Small intestine (tissue), 7 donors: ENCODE data around the gene RHOXF2B. TPM values are rescaled to one million over a fixed set of nuclear protein-coding genes. Genes with fewer than 3 reads are reported as not detected.
"Not testable (repeated sequence)": the region's sequence is repeated elsewhere in the genome, so short reads cannot be mapped to it uniquely, and the experiment has no call there.

ENCODE experiments used
- DNase-seq, 2 donors: peaks; one replicate each; pipeline versions ENCODE4 v3.0.0 to v3.0.0-alpha.2; 2013
- FAIRE-seq: peaks from 2 replicates; lab custom pipeline; 2012; peaks lifted over from hg19 to GRCh38; lab: Jason Lieb, UNC
- H3K27ac ChIP-seq, 3 donors: one replicate each; pipeline ENCODE4 v1.5.1; 2013; ENCODE audit warnings: low read length in 2 of 3, mild to moderate bottlenecking in 2 of 3, control low read depth in 1 of 3, inconsistent platforms in 1 of 3, low read depth in 1 of 3, moderate library complexity in 1 of 3
- H3K27me3 ChIP-seq, 3 donors: one replicate each; pipeline ENCODE4 v1.6.1; 2013; ENCODE audit warnings: low read length in 3 of 3, inconsistent platforms in 1 of 3; ENCODE audit not compliant: control insufficient read depth in 3 of 3, insufficient read depth in 3 of 3
- H3K36me3 ChIP-seq, 3 donors: one replicate each; pipeline ENCODE4 v1.6.1; 2013; ENCODE audit warnings: low read length in 3 of 3, inconsistent platforms in 1 of 3, low read depth in 1 of 3, mild to moderate bottlenecking in 1 of 3, moderate library complexity in 1 of 3; ENCODE audit not compliant: control insufficient read depth in 3 of 3, insufficient read depth in 2 of 3
- H3K4me1 ChIP-seq, 3 donors: one replicate each; pipeline ENCODE4 v1.6.1; 2013; ENCODE audit warnings: low read length in 2 of 3, inconsistent platforms in 1 of 3, low read depth in 1 of 3, mild to moderate bottlenecking in 1 of 3, moderate library complexity in 1 of 3; ENCODE audit not compliant: control insufficient read depth in 3 of 3, insufficient read depth in 2 of 3
- H3K4me3 ChIP-seq, 3 donors: one replicate each; pipeline ENCODE4 v1.5.1; 2013; ENCODE audit warnings: low read length in 3 of 3, control low read depth in 1 of 3, inconsistent platforms in 1 of 3, low read depth in 1 of 3, mild to moderate bottlenecking in 1 of 3, moderate library complexity in 1 of 3
- H3K9me3 ChIP-seq, 2 donors: one replicate each; pipeline ENCODE4 v1.6.1; 2013; ENCODE audit warnings: low read depth in 1 of 2, low read length in 1 of 2; ENCODE audit not compliant: control insufficient read depth in 2 of 2, insufficient read depth in 1 of 2
- WGBS, 3 donors: extraction: QIAGEN DNeasy Blood & Tissue Kit; methylation state at CpG; one replicate each; pipeline ENCODE4 v1.1.7; 2013; 5-methylcytosine and 5-hydroxymethylcytosine counted together
- polyA plus RNA-seq, 4 donors: library from polyadenylated mRNA; stranded (reverse) in 3 of 4; unstranded in 1 of 4; fragments of 200-250 nt in 3 of 4; fragments of 120-200 nt in 1 of 4; gene quantifications; one replicate each; pipeline versions ENCODE4 v1.2.1 to v1.2.3, GENCODE V29; 2013
- donor health status: healthy with polysubstance abuse.
- donor health status: control.
- donor health status: control.
- donor health status: Bipolar disorder and iron deficiency.
- donor health status: healthy.

RHOXF2B gene
- polyA plus RNA-seq, 4 donors: not detected

DNA sequence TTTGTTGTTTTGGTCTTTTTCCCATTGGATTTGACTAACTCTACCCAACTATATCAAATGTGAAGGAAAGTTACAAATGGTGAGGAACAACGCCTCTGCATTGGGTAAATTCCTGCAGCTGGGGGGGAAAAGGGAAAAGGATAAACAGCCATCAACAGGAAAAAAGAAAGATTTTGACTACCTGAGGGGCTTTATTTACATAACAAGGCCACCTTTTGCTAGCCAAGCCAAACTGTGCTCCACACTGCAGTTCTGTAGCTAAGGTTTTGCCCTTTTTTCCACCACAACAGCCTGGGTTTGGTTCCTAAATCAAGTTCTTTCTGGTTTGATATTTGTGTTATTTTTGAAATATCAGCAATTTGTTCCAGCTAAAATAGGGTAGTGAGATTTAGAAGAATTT, 40.8 kb downstream of the RHOXF2B start:
- FAIRE-seq (no peak), DNase-seq (no peak)
- WGBS, 3 donors: 61 to 88% (median 79%) methylated on average over 1 of the region's 1 CpG
- no peak overlapping the region for H3K27ac ChIP-seq
- H3K4me1 ChIP-seq: no peaks in the 10 kb centered on the region
- H3K36me3 ChIP-seq: no peaks in the 10 kb centered on the region
- H3K27me3 ChIP-seq: no peaks in the 10 kb centered on the region
- no peaks in the 10 kb centered on the region for H3K9me3 ChIP-seq
- H3K4me3 ChIP-seq: no peak overlapping the region

DNA sequence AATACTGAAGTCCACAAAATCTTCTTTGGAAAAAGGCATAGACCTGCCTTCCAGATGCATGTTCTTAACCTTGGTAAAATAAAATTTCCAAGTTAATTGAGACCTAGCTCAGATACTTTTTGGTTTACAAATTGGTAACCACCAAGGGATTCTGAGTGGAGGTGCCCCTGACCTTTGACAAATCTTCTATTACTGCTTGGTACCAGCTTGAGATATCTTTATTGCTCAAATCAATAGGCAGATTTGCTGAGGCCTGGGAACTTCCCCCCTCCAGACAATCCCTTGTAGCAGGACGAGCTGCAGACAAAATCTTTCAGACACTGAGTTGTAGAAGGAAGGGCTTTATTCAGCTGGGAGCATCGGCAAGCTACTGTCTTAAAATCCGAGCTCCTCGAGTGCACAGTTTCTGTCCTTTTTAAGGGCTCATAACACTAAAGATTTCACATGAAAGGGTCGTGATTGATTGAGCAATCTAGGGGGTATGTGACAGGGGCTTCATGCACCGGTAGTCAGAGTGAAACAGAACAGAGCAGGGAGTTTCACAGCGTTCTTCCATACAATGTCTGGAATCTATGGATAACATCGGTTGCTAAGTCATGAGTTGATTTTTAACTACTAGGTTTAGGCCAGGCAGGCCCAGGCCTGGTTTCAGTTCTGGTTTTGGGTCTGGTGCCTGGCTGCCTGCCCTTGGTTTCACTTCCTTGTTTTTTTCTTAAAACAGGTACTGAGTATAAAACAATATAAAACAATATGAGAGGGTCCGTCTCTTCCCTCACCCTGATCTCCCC, 41.8 kb downstream of the RHOXF2B start:
- not testable (repeated sequence) for DNase-seq, H3K36me3 ChIP-seq, H3K27ac ChIP-seq, FAIRE-seq, H3K4me1 ChIP-seq, H3K9me3 ChIP-seq, H3K27me3 ChIP-seq, H3K4me3 ChIP-seq
- WGBS, 3 donors: 56 to 70% (median 63%) methylated on average over 9 of the region's 9 CpGs

DNA sequence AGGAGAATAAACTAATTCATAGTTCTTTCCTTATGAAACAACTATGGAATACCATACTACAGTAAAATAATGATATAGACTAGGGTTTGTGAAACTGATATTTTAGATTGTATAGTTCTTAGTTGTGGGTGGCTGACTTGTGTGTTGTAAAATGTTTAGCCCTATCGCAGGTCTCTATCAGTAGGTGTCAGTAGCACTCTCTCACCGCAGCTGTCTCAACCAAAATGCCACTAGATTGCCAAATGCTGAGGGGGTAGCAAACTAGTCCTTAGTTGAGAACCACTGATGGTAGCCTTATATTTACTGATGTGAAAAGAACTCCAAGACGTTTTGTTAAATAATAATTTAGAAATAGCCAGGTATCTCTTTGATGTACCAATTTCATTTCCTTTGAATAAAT, 48.1 kb downstream of the RHOXF2B start:
- FAIRE-seq (no peak), DNase-seq (no peak)
- H3K4me3 ChIP-seq: no peak overlapping the region
- H3K4me1 ChIP-seq: no peaks in the 10 kb centered on the region
- H3K27me3 ChIP-seq: no peaks in the 10 kb centered on the region
- 19 to 26% (median 24%) methylated on average over 3 of the region's 3 CpGs for WGBS, 3 donors
- no peaks in the 10 kb centered on the region for H3K36me3 ChIP-seq
- H3K9me3 ChIP-seq: no peaks in the 10 kb centered on the region
- no peak overlapping the region for H3K27ac ChIP-seq

DNA sequence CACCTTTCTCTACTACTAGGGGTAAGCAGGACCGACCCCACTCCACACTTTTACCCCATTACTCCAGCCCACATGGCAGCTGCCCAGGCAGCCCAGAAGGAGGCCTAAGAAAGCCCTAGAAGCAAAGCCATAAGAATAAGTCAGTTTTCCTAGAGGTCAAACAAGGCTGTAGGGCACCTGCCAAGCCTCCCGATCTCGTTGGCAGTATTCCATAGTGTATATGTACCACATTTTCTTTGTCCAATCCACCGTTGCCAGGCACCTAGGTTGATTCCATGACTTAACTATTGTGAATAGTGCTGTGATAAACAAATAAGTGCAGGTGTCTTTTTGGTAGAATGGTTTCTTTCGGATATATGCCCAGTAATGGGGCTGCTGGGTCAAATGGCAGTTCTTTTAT, 54.2 kb downstream of the RHOXF2B start:
- H3K36me3 ChIP-seq: no peaks in the 10 kb centered on the region
- DNase-seq: no peak

DNA sequence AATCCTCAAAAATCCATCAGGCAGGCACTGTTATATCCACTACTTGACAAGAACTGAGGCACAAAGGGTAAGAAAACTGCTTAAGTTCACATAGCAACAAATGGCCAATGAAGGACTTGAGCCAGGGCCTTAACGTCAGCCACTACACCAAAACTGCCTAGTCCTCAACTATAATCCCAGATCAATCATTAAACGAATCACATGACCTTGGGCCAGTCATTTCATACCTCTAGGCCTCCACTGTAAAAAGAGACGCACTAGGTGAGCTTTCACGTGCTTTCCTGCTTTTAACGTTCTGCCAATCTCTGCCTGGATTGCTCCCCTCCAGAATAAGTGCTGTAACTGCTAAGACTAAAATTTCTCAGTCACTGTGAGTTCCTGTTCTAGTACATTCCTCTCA, 54.7 kb downstream of the RHOXF2B start:
- no peaks in the 10 kb centered on the region for H3K9me3 ChIP-seq
- no peaks in the 10 kb centered on the region for H3K36me3 ChIP-seq
- DNase-seq (peak in 1 of 2 donors; percentile 8), FAIRE-seq (no peak)
- H3K27me3 ChIP-seq: peaks cover 0 to 4% (median 0%) of the 10 kb centered on the region in 3 donors
- H3K27ac ChIP-seq: no peak overlapping the region
- no peak overlapping the region for H3K4me3 ChIP-seq
- no peaks in the 10 kb centered on the region for H3K4me1 ChIP-seq
- WGBS, 3 donors: 33 to 68% (median 45%) methylated on average over 5 of the region's 5 CpGs

More for the DNA sequence above, 54.2 kb downstream of the RHOXF2B start:
- Histone ChIP-seq H3K27me3 (peaks cover 0 to 2% (median 0%) of the 10 kb centered on the region in 3 donors), H3K4me1 (no peaks in the 10 kb centered on the region), H3K27ac (no peak overlapping the region), H3K4me3 (no peak overlapping the region), H3K9me3 (no peaks in the 10 kb centered on the region)
- no peak for FAIRE-seq
- 32 to 77% (median 43%) methylated on average over 5 of the region's 5 CpGs for WGBS, 3 donors

Other genes with a start within 250 kb of the RHOXF2B start
- 10 to 100 TPM; 13.0 to 22.1 (median 16.3) TPM for gene UPF3B, start 224.7 kb downstream of the RHOXF2B start, polyA plus RNA-seq
- 10 to 100 TPM; 17.5 to 27.5 (median 21.0) TPM for gene RNF113A, start 206.0 kb downstream of the RHOXF2B start, polyA plus RNA-seq
- gene NDUFA1, start 205.9 kb downstream of the RHOXF2B start, polyA plus RNA-seq: 100 to 1,000 TPM in 3 of 4 donors, 10 to 100 TPM in 1; 87.9 to 420 (median 233) TPM
- gene AKAP14, start 181.8 kb downstream of the RHOXF2B start, polyA plus RNA-seq: under 1 TPM in 2 of 4 donors, not detected in 2; 0.10 to 0.37 TPM
- 1 to 10 TPM; 4.9 to 9.2 (median 5.0) TPM for gene NKAP, start 133.9 kb downstream of the RHOXF2B start, polyA plus RNA-seq
- 1 to 10 TPM in 2 of 4 donors, not detected in 2; 1.0 to 1.1 TPM for gene RHOXF1, start 38.2 kb upstream of the RHOXF2B start, polyA plus RNA-seq
- under 1 TPM in 1 of 4 donors, not detected in 3; 0.04 TPM for gene RHOXF2, start 80.9 kb upstream of the RHOXF2B start, polyA plus RNA-seq
- gene ZBTB33, start 173.1 kb upstream of the RHOXF2B start, polyA plus RNA-seq: 10 to 100 TPM in 1 of 4 donors, 1 to 10 TPM in 3; 3.8 to 11.9 (median 5.0) TPM
- gene TMEM255A, start 233.8 kb upstream of the RHOXF2B start, polyA plus RNA-seq: 1 to 10 TPM in 1 of 4 donors, under 1 TPM in 2, not detected in 1; 0.22 to 1.7 (median 0.27) TPM